Bladder microvascular endothelial cell (primary cell): ENCODE measurements around the gene PRR4. TPM values are rescaled to one million over a fixed set of nuclear protein-coding genes. Genes with fewer than 3 reads are reported as not detected.

Experiments used
- total RNA-seq: library from RNA; depleted of rRNA; stranded (reverse); fragments of >200 nt; gene quantifications from 2 replicates; pipeline ENCODE4 v1.2.3, GENCODE V29; 2014

The PRR4 gene, protein sequence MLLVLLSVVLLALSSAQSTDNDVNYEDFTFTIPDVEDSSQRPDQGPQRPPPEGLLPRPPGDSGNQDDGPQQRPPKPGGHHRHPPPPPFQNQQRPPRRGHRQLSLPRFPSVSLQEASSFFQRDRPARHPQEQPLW
- total RNA-seq = 0.16 and 1.0 TPM in 2 replicates

GRCh38 chr12:10849425-10849878 lies at the start of gene PRR4:
TSS of gene PRR4 (minus strand) at chr12:10849475. CDS start at chr12:10849437, 38 bp downstream.

DNA sequence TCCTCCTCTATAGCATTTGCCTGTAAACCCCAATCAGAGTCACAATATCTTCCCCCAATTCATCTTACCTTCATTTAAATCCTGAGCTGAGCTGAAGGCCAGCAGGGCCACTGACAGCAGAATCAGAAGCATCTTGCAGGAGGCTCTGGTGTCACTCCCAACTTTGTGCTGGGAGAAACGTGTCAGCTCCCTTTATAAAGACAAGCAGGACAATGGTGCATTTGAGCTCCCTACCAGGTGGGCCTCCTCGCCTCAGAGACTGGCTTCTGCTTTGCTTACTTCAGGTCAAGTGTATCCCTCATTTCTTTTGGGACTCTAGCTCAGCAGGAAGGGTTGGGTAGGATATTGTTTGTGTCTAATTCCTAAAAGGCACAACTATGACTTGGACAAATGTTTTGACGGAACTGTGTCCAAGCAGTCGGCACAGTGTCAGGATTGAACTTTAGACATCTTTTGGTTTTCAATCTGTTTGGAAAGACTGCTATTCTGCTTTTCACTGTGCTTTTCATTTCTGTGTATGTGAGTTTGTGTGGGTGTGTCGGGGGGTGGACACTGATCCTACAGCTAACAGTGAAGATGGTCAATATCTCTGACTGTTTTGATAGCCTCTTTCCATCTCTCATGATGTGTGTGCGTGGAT lies 34.9 kb upstream of the PRR4 start, which contains the start of gene PRH1:
Gene PRH1 (minus strand): TSS at position 170 of the 640 bp plus-strand sequence. CDS start 38 bp downstream, at position 132.

GRCh38 chr12:10826258-10826657 lies 23.0 kb downstream of the PRR4 start, which contains the start of gene TAS2R10:
TSS of gene TAS2R10 (minus strand) at chr12:10826358. CDS start at chr12:10826269, 89 bp downstream.

GRCh38 chr12:10810068-10810467 lies 39.2 kb downstream of the PRR4 start, which contains the start of gene TAS2R9:
TSS of gene TAS2R9 (minus strand) at chr12:10810168. CDS start at chr12:10810075, 93 bp downstream.

DNA sequence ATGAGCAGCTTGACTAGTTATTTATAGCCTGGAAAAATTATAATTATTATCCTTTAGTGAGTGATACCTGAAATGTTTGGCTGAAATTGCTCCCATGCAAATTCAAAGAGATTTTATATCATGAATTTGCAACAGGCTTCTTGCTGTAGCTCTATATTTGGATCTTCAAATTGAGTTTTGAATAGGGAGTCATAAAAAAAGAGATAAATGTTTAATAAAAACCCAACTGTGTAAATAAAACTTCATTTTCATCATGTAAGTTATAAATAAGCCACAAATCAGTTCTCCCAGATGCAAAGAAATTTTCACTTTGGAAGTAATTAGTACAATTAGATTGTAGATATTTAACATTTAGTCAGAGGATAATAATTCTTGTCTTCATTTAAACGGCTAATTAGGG lies 42.1 kb downstream of the PRR4 start, which contains the start of gene TAS2R8:
Gene TAS2R8 (minus strand): TSS at position 101 of the 400 bp plus-strand sequence. CDS start 306 bp downstream, outside the sequence.

DNA sequence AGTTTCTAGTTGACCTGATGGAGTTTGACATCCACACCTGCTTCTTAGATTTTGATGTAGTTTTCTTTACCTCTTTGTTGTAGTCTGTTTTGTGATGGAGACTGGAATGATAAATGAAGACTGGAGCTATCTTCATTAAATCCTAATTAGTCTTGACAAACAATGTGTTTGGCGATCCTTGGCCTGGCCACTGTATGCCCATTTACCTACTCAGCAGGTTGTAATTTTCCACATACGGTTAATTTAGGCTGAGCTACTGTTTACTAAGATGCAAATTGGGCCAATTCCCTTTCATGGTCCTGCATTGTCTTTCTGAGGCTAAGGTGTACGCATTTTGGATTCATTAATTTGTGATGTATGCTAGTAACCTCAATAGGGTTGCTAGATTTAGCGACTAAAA lies 46.7 kb downstream of the PRR4 start, which contains the start of gene TAS2R7:
Gene TAS2R7 (minus strand): TSS at position 41 of the 400 bp plus-strand sequence. CDS start 57 bp downstream, outside the sequence.

Other genes starting within 250 kb of the PRR4 start
- gene MAGOHB, start 235.9 kb downstream of the PRR4 start, total RNA-seq = 9.9 and 30.7 TPM in 2 replicates
- 6.0 and 8.4 TPM in 2 replicates for gene STYK1, start 175.4 kb downstream of the PRR4 start, total RNA-seq
- 92.8 and 196 TPM in 2 replicates for gene YBX3, start 126.2 kb downstream of the PRR4 start, total RNA-seq
- not detected in 2 replicates for gene TAS2R7, start 46.8 kb downstream of the PRR4 start, total RNA-seq
- gene TAS2R8, start 42.2 kb downstream of the PRR4 start, total RNA-seq = not detected in 2 replicates
- gene TAS2R9, start 39.3 kb downstream of the PRR4 start, total RNA-seq = 0.13 TPM in 1 of 2 replicates, not detected in the other
- 0.16 and 0.76 TPM in 2 replicates for gene TAS2R10, start 23.1 kb downstream of the PRR4 start, total RNA-seq
- 2.8 and 36.3 TPM in 2 replicates for gene PRH1, start 34.8 kb upstream of the PRR4 start, total RNA-seq
- gene TAS2R13, start 60.1 kb upstream of the PRR4 start, total RNA-seq = 0.65 and 3.3 TPM in 2 replicates
- 0.19 TPM in 1 of 2 replicates, not detected in the other for gene PRH2, start 79.8 kb upstream of the PRR4 start, total RNA-seq
- 1.3 and 4.2 TPM in 2 replicates for gene TAS2R14, start 89.8 kb upstream of the PRR4 start, total RNA-seq
- gene TAS2R50, start 137.4 kb upstream of the PRR4 start, total RNA-seq = 1.1 and 9.0 TPM in 2 replicates
- 1.6 and 8.5 TPM in 2 replicates for gene TAS2R20, start 148.8 kb upstream of the PRR4 start, total RNA-seq
- 2.1 and 15.5 TPM in 2 replicates for gene TAS2R19, start 173.1 kb upstream of the PRR4 start, total RNA-seq
- 1.3 and 9.3 TPM in 2 replicates for gene TAS2R31, start 181.9 kb upstream of the PRR4 start, total RNA-seq
- gene TAS2R46, start 212.8 kb upstream of the PRR4 start, total RNA-seq = 1.5 and 6.5 TPM in 2 replicates
- gene TAS2R43, start 242.8 kb upstream of the PRR4 start, total RNA-seq = 4.0 TPM in 1 of 2 replicates, not detected in the other